Hematopoietic multipotent progenitor cell treated with erythropoietin and hydrocortisone succinate and interleukin-3 and kit ligand, for 17 days (in vitro differentiated cells): ENCODE data around the gene DNAAF1.
A peak's percentile ranks its signal among the peaks of the same experiment; 100 is the strongest.

ENCODE experiments used
- DNase-seq: peaks from one replicate; pipeline ENCODE4 v3.0.0-alpha.2; 2015; ENCODE audit warnings: low spot score

DNAAF1 gene

GRCh38 chr16:84161037-84161436, 15.9 kb downstream of the DNAAF1 start:
- no peak for DNase-seq

DNA sequence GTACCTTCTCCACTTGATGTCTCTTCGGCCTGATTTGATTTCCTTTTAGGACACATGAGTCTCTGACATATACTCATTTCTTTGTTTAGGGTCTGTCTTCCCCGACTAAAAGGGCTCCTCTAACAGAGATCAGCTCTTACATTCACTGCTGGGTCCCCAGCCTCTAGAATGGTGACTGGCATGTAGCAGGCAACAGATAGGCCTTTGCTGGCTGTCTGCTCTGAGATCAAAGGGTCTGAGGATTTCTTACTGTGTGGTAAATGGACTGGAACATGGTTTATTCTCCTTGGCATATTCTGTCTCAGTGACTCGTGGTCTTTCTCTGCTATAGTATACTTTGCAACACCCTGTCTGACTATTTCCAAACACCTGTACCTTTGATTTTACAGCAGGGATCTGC, 16.7 kb downstream of the DNAAF1 start:
- no peak for DNase-seq

DNA sequence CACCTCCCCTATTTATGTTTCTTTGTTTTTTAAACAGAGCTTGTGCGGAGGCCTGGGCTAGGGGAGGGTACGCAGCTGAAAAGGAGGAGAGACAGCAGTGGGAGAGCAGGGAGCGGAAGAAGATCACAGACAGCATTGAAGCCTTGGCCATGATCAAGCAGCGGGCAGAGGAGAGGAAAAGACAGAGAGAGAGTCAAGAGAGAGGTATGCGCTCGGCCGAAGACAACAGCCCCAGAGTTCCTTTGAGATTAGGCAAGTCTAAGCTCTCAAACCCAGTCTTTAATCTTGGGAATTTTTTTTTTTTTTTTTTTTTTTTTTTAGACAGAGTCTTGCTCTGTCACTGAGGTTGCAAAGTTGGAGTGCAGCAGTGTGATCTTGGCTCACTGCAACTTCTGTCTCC, 20.6 kb downstream of the DNAAF1 start:
- DNase-seq = no peak

- no peak for DNase-seq
These were observed 21.9 kb downstream of the DNAAF1 start for GRCh38 chr16:84166796-84167695.

- no peak for DNase-seq
These were observed 24.7 kb downstream of the DNAAF1 start for GRCh38 chr16:84169765-84170310.

DNA sequence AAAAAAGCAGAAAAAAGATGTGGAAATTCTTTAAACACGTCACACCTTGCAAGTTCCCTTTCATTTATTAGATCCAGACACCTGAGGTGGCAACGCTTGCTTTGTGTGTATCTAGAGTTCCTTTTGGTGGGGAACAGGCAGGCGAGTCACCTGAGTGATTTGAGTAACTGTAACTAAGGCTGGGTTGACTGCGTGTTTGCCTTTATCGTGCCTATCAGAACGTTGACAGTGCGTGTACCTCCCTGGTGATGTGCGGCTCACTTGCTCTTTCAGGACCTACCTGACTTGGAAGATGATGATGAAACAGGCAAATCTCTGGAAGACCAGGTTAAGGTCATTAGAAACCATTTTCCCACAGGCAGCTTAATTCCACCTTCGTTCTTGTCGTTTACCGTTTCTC, 29.3 kb downstream of the DNAAF1 start:
- no peak for DNase-seq

- peak; percentile 14 for DNase-seq
These were observed 30.4 kb downstream of the DNAAF1 start for GRCh38 chr16:84175350-84176081.

- no peak for DNase-seq
These were observed 31.3 kb downstream of the DNAAF1 start for GRCh38 chr16:84176192-84177053.

DNA sequence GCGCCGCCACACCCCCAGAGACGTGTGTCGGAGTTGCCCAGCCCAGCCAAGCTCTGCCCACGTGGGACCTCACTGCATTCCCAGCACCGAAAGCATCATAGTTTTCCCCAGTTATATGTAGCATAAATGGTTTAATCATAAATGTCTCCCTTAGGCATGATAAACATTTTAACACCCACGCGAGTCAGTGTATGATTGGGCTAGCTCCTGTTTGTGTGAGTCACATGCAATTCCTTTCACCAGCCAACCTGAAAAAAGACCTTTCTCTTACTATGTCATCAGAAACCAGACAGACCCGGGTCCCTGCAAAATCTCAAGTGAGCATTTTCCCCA, 32.6 kb downstream of the DNAAF1 start:
- DNase-seq = no peak

DNA sequence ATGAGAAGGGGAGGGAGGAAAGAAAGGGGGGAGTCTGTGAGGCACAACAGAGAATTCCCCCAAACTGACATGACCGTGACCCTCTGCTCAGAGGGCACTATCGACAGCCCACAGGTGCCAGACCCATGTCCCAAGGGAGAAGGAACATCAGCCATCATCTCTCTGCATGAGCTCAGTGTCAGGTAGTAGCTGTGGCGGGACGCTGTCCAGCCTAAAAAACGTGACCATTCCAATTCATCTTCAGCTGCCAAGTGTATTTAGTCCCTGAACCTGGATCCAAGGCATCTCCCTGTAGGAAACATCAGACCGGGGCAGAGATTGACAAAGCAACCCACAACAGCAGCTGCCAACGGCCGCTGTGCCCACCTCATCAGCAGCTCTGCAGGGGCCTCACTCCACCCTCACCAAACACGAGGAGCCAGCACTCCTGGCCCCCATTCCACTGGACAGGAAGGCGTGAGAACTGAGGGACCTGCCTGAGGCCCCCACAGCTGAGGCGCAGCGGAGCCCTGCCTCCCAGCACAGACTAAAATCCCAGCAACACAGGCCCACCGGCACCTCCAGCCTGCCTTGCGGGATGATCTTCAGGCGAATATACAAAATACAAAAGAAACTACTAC, 33.1 kb downstream of the DNAAF1 start:
- DNase-seq = no peak

DNA sequence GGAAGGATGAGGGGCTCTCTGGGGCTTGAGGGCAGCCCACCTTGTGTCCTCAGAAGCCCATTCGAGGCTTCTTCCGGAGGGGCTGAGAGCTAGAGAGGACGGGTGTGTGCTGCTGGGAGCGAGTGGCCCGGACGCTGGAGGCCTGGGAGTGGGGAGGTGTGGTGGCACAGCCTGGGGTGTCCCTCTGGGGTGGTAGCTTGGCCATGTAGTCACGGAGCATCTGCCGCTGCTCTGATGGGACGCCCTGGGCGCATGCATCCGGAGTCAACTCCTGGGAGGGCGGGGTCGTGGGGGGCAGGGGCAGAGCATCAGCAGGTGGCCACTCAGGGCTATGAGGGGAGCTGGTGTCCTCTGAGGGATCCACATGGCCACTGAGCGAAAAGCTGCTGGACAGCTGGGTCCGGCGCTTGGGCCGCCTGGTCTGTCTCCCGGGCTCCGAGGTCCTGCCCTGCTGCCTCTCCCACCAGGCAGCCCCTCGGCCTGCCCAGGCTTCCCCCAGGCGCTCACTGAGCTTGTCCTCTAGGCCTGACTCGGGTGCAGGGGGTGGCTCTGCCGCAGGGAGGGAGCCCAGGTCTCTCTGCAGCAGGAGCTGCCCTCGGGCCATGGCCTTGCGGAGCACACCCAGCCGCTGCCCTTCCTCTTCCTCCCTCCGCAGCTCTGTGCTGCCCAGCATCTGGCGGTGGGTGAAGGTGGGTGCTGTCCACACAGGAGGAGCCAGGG, 33.9 kb downstream of the DNAAF1 start:
- no peak for DNase-seq

DNA sequence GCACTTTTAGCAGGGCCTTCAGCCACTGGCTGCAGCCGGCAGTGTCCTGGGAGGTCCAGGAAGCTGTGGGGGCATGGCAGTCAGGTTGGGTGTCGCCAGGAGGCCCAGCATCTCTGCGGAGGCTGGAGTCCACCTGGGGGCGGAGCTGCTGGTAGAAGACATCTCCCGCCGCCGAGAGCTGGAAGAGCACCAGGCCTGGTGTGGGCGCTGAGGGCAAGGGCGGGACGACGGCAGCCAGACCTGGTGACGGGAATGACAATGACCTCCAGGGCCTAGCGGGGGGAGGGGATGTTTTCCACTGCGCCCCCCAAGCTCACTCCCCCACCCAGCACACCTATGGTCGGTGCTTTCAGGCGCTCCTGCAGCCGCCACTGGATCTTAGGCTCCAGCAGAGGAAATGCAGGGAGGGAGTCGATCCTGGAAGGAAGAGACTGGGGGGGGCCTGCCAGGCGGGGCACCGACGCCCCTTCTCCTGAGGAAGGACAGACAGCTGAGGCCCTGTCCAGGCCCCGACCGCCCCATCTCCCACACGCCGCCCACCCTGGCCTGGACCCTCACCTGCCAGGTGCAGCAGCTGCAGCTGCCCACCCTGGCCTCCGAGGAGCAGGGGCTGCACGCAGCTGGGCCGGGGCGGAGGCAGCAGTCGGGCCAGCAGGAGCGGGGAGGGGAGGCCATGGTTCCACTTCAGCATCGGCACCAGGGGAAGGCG, 34.7 kb downstream of the DNAAF1 start:
- no peak for DNase-seq

GRCh38 chr16:84180519-84181140, 35.5 kb downstream of the DNAAF1 start:
- no peak for DNase-seq

DNA sequence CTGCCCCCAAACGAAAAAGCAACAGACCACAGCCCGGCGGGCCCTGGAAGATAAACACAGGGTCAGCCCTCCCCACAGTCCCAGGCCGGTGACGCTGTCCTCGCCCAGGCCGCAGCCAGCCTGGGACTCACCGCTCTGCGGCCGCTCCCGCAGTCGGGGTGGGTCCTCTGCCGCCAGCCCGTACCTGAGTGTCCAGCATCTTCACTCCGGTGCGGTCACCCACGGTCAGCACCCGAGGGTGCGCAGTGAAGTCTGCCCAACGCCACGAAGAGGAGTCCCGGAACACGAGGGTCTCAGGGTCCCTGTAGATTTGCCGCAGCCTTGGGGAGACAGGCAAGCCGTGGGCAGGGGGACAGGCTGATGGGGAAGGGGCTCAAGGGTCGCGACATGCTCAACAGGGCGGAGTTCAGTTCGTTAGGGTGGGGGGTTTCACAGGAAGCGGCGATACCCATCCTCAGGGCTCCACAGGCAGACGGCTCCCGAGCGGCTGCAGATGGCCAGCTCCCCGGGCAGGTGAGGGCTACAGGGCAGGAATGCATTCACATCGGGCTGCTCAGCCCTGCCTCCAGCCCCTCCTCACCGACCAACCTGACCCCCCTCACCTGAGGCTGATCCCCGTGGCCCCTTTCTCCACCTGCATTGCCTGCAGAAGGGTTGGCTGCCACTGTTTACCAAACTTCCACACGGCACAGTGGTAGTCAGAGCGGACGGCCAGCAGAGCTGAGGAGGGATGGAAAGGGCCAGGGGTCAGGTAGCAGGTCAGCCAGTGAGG, 36.2 kb downstream of the DNAAF1 start:
- no peak for DNase-seq

GRCh38 chr16:84182104-84182503, 37.0 kb downstream of the DNAAF1 start:
- no peak for DNase-seq

- no peak for DNase-seq
These were observed 37.8 kb downstream of the DNAAF1 start for GRCh38 chr16:84182680-84183571.

DNA sequence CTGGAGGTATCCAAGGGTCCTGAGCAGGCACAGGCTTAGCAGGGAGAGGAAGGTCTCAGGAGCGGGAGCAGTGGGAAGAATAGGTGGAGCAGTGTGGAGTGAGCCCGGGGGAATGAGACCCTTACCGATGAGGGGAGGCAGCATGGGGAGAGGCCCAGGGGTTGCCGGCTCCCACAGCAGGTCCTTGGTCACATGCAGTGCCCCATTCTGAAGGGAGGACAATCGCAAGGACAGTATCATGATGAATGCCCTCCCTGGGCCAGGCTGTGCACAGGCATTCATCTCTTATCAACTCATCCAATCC, 38.4 kb downstream of the DNAAF1 start:
- DNase-seq = no peak

GRCh38 chr16:84183911-84184591, 38.9 kb downstream of the DNAAF1 start:
- no peak for DNase-seq
